Testis (tissue), 3 donors: ENCODE measurements around the gene METTL17. TPM values are rescaled to one million over a fixed set of nuclear protein-coding genes. Genes with fewer than 3 reads are reported as not detected.
"Not testable (repeated sequence)": the region's sequence is repeated elsewhere in the genome, so short reads cannot be mapped to it uniquely, and the experiment has no call there.

Experiments used
- DNase-seq: peaks from one replicate; pipeline ENCODE4 v3.0.0-alpha.2; 2019
- H3K27ac ChIP-seq, 2 donors: fragments of 200-600 bp; sonication (generic); one replicate each; pipeline ENCODE4 v1.5.1; 2019
- H3K27me3 ChIP-seq: fragments of 200-600 bp; sonication (generic); one replicate; pipeline ENCODE4 v1.5.1; 2019
- H3K36me3 ChIP-seq: fragments of 200-600 bp; sonication (generic); one replicate; pipeline ENCODE4 v1.5.1; 2017; ENCODE audit warnings: low read depth; ENCODE audit errors: missing control alignments
- H3K4me1 ChIP-seq: fragments of 200-600 bp; sonication (generic); one replicate; pipeline ENCODE4 v1.5.1; 2019
- H3K4me3 ChIP-seq, 2 donors: fragments of 200-600 bp; sonication (generic); one replicate each; pipeline ENCODE4 v1.5.1; 2017 to 2019
- H3K9me3 ChIP-seq: fragments of 200-600 bp; sonication (generic); one replicate; pipeline ENCODE4 v1.5.1; 2017
- POLR2A ChIP-seq: fragments of 450-650 bp; IDR thresholded peaks from one replicate; pipeline ENCODE4 v1.6.1; 2017; ENCODE audit warnings: antibody characterized with exemption, mild to moderate bottlenecking, moderate library complexity
- WGBS, 2 donors: methylation state at CpG; one replicate each; pipeline ENCODE4 v1.1.5; 2018; 5-methylcytosine and 5-hydroxymethylcytosine counted together
- intact Hi-C: fragments of 100-400 bp; cut with DNase I; formaldehyde crosslinking; loops from one replicate; pipeline ENCODE4 v1.15.1; 2023; ENCODE audit warnings: low total_unique reads
- polyA plus RNA-seq: library from polyadenylated mRNA; stranded (reverse); fragments of 350-450 nt; fragmentation: Illumina TruSeq; extraction: RNeasy Lipid Tissue Mini Kit (QIAGEN cat#74804); gene quantifications from one replicate; pipeline ENCODE4 v1.2.3, GENCODE V29; 2014; ENCODE audit warnings: low read depth, low replicate concordance; ENCODE audit not compliant: insufficient read depth
- total RNA-seq, 2 donors: library from RNA; depleted of rRNA; stranded (reverse); fragments of >200 nt; gene quantifications; one replicate each; pipeline ENCODE4 v1.2.3, GENCODE V29; 2016
- TF ChIP-seq, protein P1 (sequence below), 3 experiments: fragments of 450-650 bp in 2 of 3; fragments of 200-600 bp in 1 of 3; sonication (generic) in 1 of 3; IDR thresholded peaks; one replicate each; pipeline ENCODE4 v1.5.1; 2016 to 2019; ENCODE audit warnings: antibody characterized with exemption in 3 of 3, mild to moderate bottlenecking in 2 of 3, moderate library complexity in 1 of 3

METTL17 gene
- total and polyA plus RNA-seq, 3 donors from 2014 or later = 68.9 to 93.4 (median 93.2) TPM

DNA sequence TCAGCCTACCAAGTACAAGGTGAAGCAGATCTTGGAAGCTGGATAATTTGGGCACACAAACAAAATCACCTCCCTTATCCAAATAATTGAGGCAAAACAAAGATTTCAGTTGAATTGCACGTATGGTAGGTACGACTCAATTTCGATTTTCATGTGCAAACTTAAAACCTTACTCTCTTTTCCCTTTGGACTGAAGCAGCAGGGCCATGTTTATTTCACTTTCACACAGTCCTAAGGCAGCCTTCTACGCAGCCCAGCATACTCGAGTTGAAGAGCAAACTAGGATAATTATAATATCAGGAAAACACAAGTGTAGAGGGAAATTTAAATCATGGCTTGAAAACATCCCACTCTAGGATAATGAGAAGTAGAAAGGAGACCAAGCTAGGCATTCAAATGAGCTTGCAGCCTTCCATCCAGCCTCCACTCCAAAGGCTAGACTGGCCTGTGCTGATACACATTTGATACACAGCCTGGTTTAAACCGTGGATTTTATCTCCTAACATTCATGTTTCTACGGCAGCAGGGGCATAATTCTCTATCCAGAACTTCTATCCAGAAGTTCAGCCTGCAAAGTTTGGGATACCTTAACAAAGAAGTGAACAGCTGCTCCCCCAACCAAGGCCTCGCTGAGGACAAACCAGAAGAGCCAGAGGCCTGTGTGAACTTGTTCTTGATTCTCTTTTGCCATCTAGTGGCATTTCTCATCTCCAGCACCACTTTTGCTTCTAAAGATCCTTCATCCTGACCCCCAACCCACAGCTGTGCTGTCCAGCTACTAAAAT is 50.0 kb downstream of the METTL17 start:
- H3K27ac ChIP-seq = peak overlapping the region; percentile 0 to 64
- H3K4me3 ChIP-seq = no peak overlapping the region
- intact Hi-C loops = no loop called here
- 45 to 67% methylated on average over 8 of the region's 8 CpGs for WGBS, 2 donors
- H3K4me1 ChIP-seq = peaks cover 22% of the 10 kb centered on the region
- no peaks in the 10 kb centered on the region for H3K36me3 ChIP-seq
- peak; percentile 60 for DNase-seq
- no peaks in the 10 kb centered on the region for H3K9me3 ChIP-seq
- TF ChIP-seq, protein P1, sequence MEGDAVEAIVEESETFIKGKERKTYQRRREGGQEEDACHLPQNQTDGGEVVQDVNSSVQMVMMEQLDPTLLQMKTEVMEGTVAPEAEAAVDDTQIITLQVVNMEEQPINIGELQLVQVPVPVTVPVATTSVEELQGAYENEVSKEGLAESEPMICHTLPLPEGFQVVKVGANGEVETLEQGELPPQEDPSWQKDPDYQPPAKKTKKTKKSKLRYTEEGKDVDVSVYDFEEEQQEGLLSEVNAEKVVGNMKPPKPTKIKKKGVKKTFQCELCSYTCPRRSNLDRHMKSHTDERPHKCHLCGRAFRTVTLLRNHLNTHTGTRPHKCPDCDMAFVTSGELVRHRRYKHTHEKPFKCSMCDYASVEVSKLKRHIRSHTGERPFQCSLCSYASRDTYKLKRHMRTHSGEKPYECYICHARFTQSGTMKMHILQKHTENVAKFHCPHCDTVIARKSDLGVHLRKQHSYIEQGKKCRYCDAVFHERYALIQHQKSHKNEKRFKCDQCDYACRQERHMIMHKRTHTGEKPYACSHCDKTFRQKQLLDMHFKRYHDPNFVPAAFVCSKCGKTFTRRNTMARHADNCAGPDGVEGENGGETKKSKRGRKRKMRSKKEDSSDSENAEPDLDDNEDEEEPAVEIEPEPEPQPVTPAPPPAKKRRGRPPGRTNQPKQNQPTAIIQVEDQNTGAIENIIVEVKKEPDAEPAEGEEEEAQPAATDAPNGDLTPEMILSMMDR (IDR thresholded peaks at IDR 0.05) = peak; percentile 46 to 56 (median 55)
- TF ChIP-seq POLR2A = no peak
- H3K27me3 ChIP-seq = no peaks in the 10 kb centered on the region

DNA sequence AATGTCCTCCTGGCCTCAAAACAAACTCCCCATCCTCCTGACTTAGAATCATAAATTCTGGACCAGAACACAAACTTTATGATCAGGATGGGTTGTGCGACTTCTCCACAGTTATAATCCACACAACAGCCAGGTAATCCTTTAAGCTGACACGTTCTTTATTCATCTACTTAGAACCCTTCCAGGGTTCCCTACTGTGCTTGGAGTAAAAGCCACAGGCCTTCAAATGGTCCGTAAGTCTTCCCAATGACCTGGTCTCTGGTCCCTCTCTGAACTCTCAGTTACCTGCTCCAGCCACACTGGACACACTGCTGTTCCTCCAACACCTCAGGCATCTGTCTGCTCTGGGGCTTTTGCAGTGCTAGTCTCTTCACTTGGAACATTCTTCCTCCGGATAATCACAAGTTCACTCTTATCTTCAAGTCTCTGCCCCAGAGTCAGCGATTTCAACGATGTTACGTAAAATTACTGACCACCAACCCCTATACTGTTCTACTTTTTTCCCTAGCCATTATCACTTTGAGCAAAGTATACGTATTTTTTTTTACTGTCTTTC is 50.7 kb downstream of the METTL17 start:
- TF ChIP-seq POLR2A = no peak
- TF ChIP-seq, protein P1 (IDR thresholded peaks at IDR 0.05) = no peak
- peak overlapping the region in 1 of 2 donors; percentile 64 for H3K27ac ChIP-seq
- WGBS, 2 donors = 74 to 79% methylated on average over 8 of the region's 8 CpGs
- H3K4me3 ChIP-seq = no peak overlapping the region
- H3K36me3 ChIP-seq = no peaks in the 10 kb centered on the region
- intact Hi-C loops = no loop called here
- no peak for DNase-seq
- peaks cover 15% of the 10 kb centered on the region for H3K4me1 ChIP-seq
- H3K9me3 ChIP-seq = no peaks in the 10 kb centered on the region
- no peaks in the 10 kb centered on the region for H3K27me3 ChIP-seq

DNA sequence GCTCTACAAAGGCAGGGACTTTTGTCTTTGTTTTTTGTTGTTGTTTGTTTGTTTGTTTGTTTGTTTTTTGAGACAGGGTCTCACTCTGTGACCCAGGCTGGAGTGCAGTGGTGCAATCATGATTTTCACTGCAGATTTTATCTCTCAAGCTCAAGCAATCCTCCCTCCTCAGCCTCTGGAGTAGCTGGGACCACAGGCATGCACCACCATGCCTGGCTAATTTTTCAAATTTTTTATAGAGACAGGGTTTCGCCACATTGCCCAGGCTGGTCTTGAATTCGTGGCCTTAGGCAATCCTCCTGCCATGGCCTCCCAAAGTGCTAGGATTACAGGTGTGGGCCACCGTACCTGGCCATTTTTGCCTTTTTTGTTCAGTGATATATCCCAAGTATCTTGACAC is 51.2 kb downstream of the METTL17 start:
- H3K27me3 ChIP-seq, DNase-seq, H3K36me3 ChIP-seq, H3K27ac ChIP-seq, H3K9me3 ChIP-seq, intact Hi-C loops, H3K4me3 ChIP-seq: not testable (repeated sequence)
- 90 to 92% methylated on average over 3 of the region's 3 CpGs for WGBS, 2 donors
- peaks cover 14% of the 10 kb centered on the region for H3K4me1 ChIP-seq

DNA sequence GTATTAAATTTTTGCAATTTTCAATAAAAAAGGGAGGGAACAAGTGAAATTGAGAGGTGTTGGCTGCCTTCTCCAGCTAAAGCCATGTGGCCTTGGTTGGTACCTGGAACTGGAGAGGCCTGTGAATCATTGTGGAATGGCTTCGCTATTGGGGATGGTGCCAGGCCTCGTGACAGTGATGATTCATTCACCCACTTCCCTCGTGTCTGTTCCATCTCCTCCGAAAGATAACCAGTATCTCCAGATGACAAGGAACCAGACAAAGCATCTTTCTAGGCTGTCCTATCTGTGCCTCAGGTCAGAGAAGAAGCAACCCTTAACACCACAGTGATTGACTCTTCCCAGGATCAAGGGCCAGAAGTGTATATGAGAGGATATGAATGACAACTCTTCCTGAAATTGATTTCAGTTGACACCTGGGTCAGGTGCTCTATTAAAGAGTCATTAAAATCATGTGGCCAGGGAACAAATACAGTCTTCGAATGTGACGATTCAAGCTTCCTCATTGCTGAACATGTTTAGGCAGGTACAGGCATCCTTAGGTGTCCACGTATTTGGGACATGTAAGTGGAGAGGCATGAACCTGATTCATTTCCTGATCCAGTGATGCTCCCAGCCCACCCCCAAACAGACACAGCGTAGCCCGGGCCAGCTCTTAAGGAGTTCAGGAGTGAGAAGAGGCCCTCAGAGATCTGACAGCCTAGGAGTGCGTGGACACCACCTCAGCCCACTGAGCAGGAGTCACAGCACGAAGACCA is 52.1 kb downstream of the METTL17 start, which contains the start of gene RNASE7:
Gene RNASE7 (plus strand): TSS at position 687 of the 758 bp plus-strand sequence. CDS start 631 bp downstream, outside the sequence.
- WGBS, 2 donors = 70 to 78% methylated on average over 11 of the region's 11 CpGs
- H3K4me3 ChIP-seq = no peak within 1 kb of the TSS
- no peak for DNase-seq
- H3K4me1 ChIP-seq = peaks cover 14% of the 10 kb centered on the region
- no peak within 1 kb of the TSS for H3K27ac ChIP-seq
- no peaks in the 10 kb centered on the region for H3K36me3 ChIP-seq
- intact Hi-C loops = no loop called here
- no peaks in the 10 kb centered on the region for H3K9me3 ChIP-seq
- H3K27me3 ChIP-seq = no peaks in the 10 kb centered on the region
- TF ChIP-seq, protein P1 (IDR thresholded peaks at IDR 0.05) = no peak
- TF ChIP-seq POLR2A = no peak

DNA sequence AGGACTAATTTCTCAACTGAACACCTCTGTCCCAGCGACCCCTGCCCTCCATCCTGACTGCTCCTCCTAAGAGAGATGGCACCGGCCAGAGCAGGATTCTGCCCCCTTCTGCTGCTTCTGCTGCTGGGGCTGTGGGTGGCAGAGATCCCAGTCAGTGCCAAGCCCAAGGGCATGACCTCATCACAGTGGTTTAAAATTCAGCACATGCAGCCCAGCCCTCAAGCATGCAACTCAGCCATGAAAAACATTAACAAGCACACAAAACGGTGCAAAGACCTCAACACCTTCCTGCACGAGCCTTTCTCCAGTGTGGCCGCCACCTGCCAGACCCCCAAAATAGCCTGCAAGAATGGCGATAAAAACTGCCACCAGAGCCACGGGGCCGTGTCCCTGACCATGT is 53.1 kb downstream of the METTL17 start:
- H3K4me1 ChIP-seq = peaks cover 12% of the 10 kb centered on the region
- no peak overlapping the region for H3K4me3 ChIP-seq
- no peaks in the 10 kb centered on the region for H3K27me3 ChIP-seq
- H3K27ac ChIP-seq = no peak overlapping the region
- no peak for DNase-seq
- intact Hi-C loops = no loop called here
- 68 to 80% methylated on average over 8 of the region's 8 CpGs for WGBS, 2 donors
- H3K36me3 ChIP-seq = no peaks in the 10 kb centered on the region
- no peak for TF ChIP-seq POLR2A
- TF ChIP-seq, protein P1 (IDR thresholded peaks at IDR 0.05) = no peak
- H3K9me3 ChIP-seq = no peaks in the 10 kb centered on the region
